GM21367 (cell line): ENCODE results near the gene SLCO3A1.

Source experiments
- ATAC-seq: cut with Tn5 transposase; IDR thresholded peaks from one replicate; pipeline ENCODE4 v1.9.1; 2021; ENCODE audit not compliant: unreplicated experiment

SLCO3A1 gene

GRCh38 chr15:91881569-91882297 is 28.2 kb downstream of the SLCO3A1 start:
- ATAC-seq = no peak

GRCh38 chr15:91882858-91883586 is 29.5 kb downstream of the SLCO3A1 start:
- ATAC-seq = no peak

- no peak for ATAC-seq
Observed at GRCh38 chr15:91884606-91885005, 31.1 kb downstream of the SLCO3A1 start.

GRCh38 chr15:91885054-91885453 is 31.5 kb downstream of the SLCO3A1 start:
- no peak for ATAC-seq

- ATAC-seq = no peak
Observed at GRCh38 chr15:91885714-91886270, 32.3 kb downstream of the SLCO3A1 start.

- ATAC-seq = no peak
Observed at GRCh38 chr15:91886878-91887277, 33.4 kb downstream of the SLCO3A1 start.

GRCh38 chr15:91887321-91887720 is 33.8 kb downstream of the SLCO3A1 start:
- ATAC-seq = no peak

- no peak for ATAC-seq
Observed at GRCh38 chr15:91887921-91888373, 34.4 kb downstream of the SLCO3A1 start.

- no peak for ATAC-seq
Observed at GRCh38 chr15:91889111-91889815, 35.8 kb downstream of the SLCO3A1 start.

- no peak for ATAC-seq
Observed at GRCh38 chr15:91890614-91891013, 37.1 kb downstream of the SLCO3A1 start.

GRCh38 chr15:91891101-91891500 is 37.6 kb downstream of the SLCO3A1 start:
- no peak for ATAC-seq

GRCh38 chr15:91891788-91892345 is 38.4 kb downstream of the SLCO3A1 start:
- no peak for ATAC-seq

GRCh38 chr15:91892436-91892835 is 38.9 kb downstream of the SLCO3A1 start:
- ATAC-seq = no peak

- no peak for ATAC-seq
Observed at GRCh38 chr15:91894606-91895005, 41.1 kb downstream of the SLCO3A1 start.

GRCh38 chr15:91895051-91895450 is 41.5 kb downstream of the SLCO3A1 start:
- no peak for ATAC-seq

GRCh38 chr15:91896341-91897055 is 43.0 kb downstream of the SLCO3A1 start:
- no peak for ATAC-seq

GRCh38 chr15:91897585-91898372 is 44.3 kb downstream of the SLCO3A1 start:
- no peak for ATAC-seq

- no peak for ATAC-seq
Observed at GRCh38 chr15:91898843-91899242, 45.3 kb downstream of the SLCO3A1 start.

- no peak for ATAC-seq
Observed at GRCh38 chr15:91904942-91905341, 51.4 kb downstream of the SLCO3A1 start.

GRCh38 chr15:91908391-91908790 is 54.9 kb downstream of the SLCO3A1 start:
- ATAC-seq = no peak
